Panc1 (cell line): Measurements from ENCODE around the gene TCEA3.

Experiments used
- POLR2AphosphoS5 ChIP-seq: IDR thresholded peaks from 2 replicates; pipeline ENCODE4 v1.6.1; 2012; ENCODE audit warnings: mild to moderate bottlenecking, low read depth, low read length, moderate library complexity
- TCF7L2 ChIP-seq: IDR thresholded peaks from 2 replicates; pipeline ENCODE4 v1.6.1; 2011; ENCODE audit warnings: mild to moderate bottlenecking, low read depth, low read length, inconsistent platforms
- TF ChIP-seq, protein P1 (sequence below): fragments of 450-650 bp; IDR thresholded peaks from 2 replicates; pipeline ENCODE4 v1.5.1; 2017; ENCODE audit warnings: mild to moderate bottlenecking

- TF ChIP-seq POLR2AphosphoS5 (no peak), TCF7L2 (no peak)
- TF ChIP-seq, protein P1, sequence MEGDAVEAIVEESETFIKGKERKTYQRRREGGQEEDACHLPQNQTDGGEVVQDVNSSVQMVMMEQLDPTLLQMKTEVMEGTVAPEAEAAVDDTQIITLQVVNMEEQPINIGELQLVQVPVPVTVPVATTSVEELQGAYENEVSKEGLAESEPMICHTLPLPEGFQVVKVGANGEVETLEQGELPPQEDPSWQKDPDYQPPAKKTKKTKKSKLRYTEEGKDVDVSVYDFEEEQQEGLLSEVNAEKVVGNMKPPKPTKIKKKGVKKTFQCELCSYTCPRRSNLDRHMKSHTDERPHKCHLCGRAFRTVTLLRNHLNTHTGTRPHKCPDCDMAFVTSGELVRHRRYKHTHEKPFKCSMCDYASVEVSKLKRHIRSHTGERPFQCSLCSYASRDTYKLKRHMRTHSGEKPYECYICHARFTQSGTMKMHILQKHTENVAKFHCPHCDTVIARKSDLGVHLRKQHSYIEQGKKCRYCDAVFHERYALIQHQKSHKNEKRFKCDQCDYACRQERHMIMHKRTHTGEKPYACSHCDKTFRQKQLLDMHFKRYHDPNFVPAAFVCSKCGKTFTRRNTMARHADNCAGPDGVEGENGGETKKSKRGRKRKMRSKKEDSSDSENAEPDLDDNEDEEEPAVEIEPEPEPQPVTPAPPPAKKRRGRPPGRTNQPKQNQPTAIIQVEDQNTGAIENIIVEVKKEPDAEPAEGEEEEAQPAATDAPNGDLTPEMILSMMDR = no peak
Measured at GRCh38 chr1:23433122-23433521, 8.6 kb upstream of the TCEA3 start.
